HG02588 (cell line): Measurements from ENCODE around the gene GPR171.

Experiments used
- ATAC-seq: cut with Tn5 transposase; IDR thresholded peaks from one replicate; pipeline ENCODE4 v1.9.1; 2021; ENCODE audit warnings: mild to moderate bottlenecking, moderate library complexity; ENCODE audit not compliant: unreplicated experiment

GPR171 gene

DNA sequence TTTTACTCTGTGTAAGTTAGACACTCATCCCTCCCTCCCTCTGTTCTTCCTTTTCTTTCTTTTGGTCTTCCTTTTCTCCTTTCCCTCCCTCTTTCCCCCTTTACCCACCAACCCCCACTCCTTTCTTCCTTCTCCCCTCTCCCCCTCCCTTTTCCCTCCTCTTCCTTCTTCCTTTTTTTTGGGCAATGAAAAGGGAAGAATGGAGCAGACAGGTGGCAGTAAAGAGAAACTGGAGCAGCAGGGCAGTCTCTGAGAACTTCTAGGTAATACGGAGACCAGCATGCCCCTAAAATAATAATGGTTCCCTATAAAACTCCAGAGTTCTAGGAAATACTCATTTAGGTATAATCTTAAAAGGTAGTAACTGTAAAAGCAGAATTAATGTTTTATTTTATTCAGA is 11.4 kb upstream of the GPR171 start:
- ATAC-seq: no peak

DNA sequence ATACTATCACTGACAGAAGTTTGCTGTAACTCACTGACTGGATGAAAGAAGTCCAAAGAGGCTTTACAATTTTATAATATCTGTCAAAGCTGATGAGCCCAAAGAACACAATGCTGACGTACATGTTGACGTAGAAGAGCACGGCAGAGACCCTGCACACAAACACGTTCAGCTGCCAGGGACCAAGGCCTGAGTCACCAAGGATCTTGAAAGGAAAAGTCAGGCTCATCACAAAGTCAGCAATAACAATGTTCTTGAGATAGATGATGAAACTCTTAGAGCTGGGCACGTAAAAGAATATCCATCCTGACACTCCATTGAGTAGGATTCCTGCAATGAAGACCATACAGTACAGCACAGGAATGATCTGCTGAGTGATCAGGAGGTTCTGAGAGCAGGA is 10.9 kb upstream of the GPR171 start:
- ATAC-seq: no peak

DNA sequence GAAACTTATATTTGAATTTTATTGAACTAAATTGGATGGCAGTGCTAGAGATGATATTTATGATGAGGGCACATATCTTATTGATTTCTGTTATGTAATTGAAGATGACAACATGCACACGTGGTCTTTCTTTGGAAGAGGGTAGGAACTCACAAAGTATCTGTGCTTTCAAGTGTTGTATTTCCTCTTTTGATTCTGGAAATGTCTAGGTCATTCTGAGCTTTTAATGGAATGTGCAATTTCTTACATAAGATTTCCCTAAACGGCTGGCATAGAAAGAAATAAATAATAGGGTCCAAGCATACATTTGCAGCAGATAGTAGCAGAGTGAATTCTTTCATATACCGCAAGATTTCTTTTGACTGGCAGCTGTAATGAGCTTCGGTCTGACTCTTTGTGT is 10.1 kb upstream of the GPR171 start:
- ATAC-seq: no peak

DNA sequence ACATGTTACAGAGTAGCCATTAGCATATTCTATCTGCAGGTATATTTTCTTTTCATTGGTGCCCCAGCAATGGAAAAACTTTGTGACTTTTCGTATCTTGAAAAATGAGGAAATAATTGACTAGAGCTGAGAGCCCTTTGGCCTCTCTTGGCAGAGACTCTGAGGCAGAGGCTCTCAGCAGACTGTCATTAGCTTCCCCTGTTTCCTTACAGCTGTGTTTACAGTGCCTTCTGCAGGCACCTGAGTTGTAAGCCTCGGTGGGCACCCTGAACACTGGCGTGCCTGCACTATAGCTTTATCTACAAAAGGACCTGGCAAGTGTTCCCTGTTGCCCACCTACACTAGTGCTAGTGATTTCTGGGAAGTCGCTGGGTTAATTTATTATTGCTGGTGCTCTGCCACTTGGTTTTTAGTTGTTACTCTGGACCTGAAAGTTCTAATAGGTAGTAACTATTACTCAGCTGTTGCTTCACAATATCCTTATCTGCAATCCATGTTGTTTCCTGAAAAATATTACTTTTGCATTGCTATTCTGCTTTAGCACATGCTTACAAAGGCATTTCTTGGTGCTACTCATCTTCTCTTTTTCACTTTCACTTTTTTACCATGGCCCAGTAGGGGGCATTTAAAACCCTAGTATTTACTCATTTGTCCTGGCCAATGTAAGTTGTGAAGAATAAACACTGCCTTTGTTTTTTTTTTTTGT is 7.8 kb upstream of the GPR171 start:
- ATAC-seq: peak; percentile 67

DNA sequence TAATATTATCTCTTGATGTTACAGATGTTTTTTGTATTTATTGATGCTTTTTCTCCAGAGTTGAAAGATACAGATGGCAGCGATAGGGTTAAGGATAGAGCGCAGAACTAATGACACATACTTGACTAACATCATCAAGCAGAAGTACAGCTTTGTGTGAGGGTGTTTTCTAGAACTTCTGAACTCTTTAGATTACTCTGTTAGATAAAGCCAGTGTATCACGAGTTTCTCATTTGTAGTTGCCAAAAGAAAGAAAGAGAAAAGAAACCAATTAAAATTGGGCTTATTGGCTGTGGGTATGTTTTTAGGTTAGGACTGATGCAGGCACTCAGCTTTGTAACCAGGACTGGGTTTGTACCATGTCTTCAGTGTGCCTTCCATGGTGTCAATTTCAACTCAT is 6.6 kb upstream of the GPR171 start:
- ATAC-seq: no peak

DNA sequence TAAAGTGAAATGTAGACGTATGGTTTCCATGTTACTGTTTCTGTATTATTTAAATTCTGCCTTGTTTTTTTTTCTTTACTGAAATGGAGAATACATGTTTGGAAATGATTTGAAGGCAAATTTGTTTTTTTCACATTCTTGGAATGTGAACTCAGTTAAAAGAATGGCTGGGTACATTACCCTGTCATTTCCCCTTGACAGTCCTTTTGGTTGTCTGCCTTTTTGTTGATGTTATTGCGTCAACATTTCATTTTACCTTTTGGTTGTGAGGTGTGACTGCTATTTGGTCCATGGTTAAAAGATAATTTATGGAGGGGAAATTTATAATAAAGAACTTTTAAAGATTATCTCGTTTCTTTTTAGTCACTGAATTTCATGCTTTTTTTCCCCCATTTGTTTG is 3.2 kb upstream of the GPR171 start:
- no peak for ATAC-seq

DNA sequence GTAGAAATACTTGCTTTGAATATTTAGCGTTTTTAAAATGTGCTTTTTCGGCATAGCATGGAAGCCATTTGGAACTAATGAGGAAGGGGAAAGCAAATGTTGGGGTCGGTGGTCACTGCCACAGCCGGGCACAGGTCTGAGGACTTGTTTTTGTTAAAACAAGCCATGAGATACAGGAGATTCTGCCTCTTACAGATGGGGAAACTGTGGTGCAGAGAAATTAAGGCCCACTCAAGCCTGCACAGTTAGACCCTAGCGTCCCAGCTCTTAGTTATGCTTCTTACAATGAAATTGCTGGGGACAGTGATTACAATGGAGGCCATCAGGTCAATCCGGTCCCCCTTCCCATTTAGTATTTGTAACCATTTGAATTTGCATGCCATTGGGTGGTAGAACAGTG is 2.5 kb upstream of the GPR171 start:
- ATAC-seq: no peak

DNA sequence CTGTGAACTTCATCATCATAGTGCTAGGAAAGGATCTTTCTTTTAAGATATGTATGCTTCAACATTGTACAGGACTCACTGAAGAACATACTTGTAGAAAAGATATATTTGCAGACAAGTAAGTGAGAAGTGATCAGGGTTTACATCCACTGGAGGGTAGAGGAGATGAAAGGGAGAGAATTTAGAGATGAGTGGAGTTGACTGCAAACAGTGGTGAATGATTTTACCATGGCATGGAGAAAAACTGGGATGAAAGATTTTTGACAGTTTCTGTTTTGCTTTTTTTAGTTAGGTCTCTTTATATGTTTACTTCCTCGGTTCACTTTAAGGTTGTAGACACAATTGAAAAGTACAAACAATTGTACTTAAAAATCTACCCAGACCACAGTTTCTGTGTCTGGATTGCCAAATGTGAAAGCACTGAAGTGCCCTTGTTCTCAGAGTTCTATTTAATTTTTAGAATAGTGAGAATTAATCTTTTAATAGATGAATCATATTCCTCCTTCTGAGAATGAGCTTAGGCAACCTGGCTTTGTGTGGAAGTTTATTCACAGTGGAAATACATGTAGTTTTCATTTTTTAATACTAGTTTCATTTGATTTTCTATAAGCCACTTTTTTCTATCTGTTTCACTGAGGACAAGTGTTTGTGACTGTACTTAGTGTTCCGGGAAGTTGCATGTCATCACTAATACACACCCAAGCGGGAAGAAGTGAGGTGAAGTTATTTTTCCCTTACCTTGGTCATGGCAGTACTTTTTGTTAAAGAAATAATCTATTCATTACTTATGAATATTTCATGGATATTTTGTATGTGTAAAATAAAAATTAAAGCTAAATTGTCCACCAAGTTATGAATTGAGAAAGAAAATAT is 1.8 kb upstream of the GPR171 start:
- no peak for ATAC-seq

DNA sequence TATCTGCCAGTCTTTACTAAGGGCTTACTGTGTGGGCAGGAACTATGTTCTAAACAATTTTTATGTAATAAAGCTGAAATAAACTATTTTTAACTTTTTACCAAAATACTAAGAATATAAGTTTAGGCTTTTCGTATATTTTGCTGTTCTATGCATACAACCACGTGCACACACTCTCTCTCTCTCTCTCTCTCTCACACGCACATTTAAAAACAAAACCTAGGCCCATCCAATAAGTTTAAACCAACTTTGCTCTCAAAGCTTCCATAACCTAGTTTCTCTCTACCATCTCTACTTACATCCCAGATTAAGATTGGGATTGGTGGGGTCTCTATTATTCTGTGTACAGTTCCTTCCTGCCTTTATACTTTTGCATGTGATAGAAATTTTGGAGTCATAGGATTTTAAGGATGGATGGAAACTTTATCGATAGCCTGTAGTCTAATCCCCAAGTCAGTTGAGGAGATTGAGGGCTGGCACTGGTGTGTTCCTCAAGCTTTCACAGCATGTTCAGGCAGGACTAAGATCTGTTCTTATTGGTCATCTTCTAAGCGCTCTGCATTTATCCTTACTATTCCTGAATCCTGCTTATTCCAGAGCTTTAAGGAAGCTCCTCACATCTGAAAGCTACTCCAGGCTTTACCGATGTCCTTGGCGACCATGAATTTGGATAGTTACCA is 1.8 kb downstream of the GPR171 start:
- ATAC-seq: no peak

DNA sequence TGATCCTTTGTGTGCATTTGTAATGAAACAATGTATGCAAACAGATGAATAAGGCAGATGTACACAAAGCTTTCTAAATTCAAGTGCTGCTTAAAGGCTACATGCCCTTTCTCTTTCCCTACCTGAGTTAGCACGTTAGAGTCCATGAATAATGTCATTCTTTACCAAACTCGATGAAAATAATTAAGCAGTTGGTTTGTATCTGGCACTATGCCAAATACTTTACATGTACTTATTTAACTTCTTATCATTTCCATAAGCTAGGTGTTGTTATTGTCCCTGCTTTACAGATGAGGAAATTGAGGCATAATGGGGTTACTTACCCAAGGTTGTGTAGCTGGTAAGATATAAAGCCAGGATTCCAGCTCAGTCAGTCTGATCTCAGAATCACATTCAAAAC is 2.4 kb downstream of the GPR171 start:
- ATAC-seq: no peak

DNA sequence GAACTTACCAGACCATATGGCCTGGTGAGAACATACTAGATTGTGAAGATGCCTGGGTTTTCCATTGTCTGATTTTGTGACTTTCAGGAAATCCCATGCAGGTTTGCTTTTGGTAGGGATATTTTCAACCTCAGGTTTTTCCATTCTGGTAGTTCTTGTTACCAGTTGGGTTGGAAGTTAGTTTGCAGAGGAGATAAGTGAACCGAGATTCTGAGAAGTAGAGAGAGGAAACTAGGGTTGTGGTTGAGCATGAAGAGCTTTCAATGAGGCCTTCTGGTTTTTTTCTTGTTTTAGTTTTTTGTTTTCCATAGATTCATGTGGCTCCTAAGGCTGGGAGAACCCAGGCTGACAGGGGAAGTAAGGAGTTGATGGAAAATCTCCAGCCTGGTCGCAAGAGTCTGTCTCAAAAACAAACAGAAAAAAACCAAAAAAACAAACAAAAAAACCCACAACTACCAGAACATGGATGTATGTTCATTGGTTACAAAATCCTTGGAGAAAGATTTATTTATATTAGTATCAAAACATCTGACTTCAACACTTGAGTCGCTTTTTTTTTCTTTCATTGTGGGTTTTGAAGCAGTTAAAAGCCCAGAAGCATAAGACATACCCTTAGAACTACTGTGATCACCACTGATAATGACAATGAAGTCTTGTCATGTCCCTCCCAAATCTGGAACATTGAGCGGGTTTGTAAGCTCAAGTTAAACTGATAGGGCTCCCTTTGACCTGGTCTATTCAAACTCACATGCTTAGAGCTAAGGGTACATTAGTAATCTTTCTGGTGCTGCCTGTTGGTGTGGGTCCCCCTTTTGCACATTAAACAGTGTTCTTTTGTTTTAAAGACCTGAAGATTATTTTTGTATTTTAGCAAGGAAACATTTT is 3.2 kb downstream of the GPR171 start:
- no peak for ATAC-seq

DNA sequence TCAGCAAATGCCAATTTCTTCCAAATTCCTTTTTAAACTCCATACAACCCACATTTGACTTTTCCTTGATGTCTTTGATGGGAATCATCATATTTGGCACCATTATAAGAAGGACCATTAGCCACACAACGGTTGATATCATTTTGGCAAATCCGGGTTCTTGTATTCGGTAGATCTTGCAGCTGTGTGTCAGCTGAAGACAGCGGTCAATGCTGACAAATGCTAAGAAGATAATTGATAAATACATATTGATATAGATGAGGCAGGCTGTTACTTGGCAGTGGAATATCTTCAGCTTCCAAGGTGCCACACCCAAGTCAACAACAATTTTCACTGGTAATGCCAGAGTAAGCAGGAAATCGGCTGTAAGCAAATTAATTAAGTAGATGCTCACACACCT is 4.2 kb downstream of the GPR171 start:
- ATAC-seq: no peak

DNA sequence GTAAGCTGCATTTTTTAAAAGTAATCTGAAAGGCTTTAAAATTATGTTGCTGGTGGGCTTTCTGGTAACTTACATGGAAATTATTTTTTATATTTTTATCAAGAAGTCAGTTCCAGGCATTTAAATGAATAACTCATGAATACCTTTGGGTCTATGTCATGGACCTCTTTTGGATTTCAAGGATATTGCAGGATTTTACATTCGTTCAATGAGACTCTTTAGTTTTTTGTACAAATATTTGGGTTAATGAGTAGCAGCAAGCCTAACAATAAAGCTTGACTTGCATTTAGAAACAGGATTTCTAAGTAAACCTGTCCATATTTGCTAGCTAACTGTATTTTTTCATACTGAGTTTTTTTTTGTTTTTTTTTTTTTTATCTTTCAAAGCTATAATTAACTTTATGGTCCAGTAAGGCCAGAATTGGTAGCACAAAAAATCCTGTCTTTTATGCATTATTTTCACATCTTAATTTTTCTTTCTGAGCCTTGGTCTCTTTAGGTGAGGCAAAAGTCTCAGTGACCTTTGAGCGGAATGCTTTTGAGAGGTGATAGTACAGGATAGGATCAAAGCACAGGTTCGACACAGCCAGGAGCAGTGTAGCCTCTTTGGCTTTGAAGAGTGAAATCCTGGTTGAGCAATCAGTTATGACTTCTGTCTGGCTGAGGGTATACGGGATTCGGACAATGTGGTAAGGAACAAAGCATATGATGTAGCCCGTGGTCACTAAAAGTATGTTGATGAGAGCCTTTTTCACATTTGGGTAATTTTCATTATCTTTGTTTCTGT is 4.8 kb downstream of the GPR171 start:
- no peak for ATAC-seq

DNA sequence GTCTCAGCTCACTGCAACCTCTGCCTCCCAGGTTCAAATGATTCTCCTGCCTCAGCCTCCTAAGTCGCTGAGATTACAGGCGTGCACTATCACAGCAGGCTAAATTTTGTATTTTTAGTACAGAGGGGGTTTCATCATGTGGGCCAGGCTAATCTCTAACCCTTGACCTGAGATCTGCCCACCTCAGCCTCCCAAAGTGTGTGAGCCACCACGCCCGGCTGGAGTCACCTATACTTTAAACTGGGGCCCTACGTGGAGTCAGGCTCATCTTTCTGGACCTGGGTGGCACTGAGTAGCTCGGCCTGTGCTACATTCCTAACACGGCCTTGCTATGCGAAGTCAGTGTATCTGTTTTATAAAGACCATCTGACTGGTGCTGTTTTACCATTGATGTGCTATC is 5.8 kb downstream of the GPR171 start:
- no peak for ATAC-seq

DNA sequence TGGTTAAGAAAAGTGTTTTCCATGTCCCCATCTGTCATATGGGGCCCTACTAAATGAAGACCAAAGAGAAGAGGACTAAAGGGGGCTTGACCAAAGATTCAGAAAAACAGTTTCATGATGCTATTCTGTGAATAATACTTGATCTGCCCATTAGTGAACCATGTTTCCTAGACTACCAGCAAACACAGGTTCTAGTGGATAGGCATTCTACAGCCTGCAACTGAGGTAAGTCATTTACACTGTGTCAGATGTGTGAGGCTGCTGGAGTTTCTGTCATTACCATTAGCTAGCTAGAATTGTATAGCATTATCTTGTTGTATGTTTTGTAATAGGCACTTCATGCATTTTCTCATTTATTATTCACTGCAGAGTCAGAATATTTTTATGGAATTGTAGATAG is 6.6 kb downstream of the GPR171 start:
- no peak for ATAC-seq

DNA sequence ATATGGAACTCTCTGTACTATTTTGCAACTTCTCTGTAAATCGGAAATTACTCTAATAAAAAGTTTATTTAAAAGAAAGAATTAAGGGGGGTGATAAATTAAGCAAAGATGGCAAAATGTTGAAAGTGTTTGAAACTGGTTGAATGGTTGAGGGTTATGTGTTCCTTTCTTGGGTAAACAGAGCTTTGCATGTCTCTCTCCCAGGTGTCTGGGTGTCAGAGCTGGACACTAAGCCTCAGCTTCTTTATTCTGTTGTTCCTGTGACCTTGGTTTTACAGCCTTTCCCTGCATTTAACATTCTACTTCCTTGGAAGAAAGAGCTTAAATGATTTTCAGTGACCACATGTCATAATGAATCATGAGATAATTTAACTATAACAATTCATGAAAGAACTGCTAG is 7.2 kb downstream of the GPR171 start:
- no peak for ATAC-seq

DNA sequence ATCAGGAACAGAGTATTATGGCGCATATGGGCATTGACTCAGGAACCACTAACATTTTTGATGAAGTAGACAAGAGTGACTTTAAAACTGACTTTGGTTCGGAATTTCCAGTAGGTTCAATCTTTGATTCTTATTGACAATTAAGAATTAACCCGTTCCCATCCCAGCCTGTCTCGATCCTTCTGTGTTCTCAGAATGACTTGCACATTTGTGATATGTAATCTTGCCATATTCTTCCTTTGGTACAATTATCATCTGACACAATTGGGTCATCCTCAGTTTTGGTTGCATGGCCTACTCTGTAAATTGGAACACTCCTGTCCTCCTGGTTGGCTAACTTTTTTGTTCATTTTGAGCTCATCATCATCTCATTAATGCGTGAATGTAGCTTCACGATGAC is 10.5 kb downstream of the GPR171 start:
- no peak for ATAC-seq

DNA sequence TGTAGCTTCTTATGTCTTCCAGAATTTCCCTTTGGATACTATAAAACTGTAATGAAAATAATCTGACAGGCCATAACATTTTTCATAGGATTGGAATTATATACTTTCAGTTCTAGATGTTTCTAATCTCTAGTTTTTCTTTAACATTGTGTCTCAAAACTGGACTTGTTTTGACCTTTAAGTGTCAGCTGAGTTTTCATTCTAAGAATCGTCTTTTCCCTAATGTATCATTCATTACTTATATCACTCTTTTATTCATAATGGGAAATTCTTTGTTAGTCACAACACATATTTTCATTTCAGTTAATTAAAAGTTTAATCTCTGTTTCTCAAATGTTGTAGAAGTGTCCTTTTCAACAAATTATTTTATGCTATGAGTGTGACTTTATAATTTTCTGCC is 11.9 kb downstream of the GPR171 start:
- no peak for ATAC-seq

DNA sequence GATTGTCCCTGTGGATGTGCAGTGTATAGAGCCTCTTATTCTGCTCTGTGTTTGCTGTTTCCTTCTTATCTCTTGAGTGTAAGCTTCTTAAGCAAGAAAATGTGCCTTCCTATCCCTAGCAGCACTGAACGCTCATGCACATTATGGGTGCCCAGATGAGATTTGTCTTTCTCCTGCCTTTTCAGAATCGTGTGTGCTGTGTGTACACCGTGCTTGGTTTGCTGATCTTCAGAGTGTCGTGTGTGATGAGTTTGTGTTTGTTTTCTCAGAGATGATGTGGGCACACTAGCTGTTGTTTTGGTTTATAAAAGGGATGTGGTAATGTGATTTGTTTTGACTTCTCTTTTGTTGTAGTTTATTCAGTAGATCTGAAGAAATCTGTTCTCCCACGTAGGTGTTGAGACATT is 19.7 kb downstream of the GPR171 start:
- ATAC-seq: no peak
